GM12872 (cell line): ENCODE data around the gene SDHB.

Experiments used
- TF ChIP-seq, protein P1 (sequence below): IDR thresholded peaks from 3 replicates; pipeline ENCODE4 v1.5.1; 2011; ENCODE audit warnings: low read depth, mild to moderate bottlenecking, low read length, moderate library complexity; ENCODE audit not compliant: insufficient read depth

SDHB gene

DNA sequence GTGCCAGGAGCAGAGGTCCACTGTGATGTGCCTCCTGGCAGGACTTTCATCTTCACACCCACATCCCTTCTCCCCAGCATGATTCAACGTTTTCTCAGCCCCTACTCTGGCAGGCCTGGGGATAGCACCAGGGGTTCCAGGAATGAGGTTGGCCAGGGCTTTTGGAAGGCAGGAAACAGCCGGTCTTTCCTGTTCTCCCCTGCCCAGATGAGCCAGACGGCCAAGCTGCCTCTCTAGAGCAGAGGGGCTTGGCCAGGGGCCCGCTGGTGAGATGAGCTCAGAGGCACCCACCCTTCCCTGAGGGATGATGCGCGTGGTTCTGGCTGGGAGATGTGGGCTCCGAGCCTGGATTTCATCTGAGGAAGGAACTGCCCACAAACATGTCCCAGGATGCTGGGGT is 69.1 kb downstream of the SDHB start:
- TF ChIP-seq, protein P1, sequence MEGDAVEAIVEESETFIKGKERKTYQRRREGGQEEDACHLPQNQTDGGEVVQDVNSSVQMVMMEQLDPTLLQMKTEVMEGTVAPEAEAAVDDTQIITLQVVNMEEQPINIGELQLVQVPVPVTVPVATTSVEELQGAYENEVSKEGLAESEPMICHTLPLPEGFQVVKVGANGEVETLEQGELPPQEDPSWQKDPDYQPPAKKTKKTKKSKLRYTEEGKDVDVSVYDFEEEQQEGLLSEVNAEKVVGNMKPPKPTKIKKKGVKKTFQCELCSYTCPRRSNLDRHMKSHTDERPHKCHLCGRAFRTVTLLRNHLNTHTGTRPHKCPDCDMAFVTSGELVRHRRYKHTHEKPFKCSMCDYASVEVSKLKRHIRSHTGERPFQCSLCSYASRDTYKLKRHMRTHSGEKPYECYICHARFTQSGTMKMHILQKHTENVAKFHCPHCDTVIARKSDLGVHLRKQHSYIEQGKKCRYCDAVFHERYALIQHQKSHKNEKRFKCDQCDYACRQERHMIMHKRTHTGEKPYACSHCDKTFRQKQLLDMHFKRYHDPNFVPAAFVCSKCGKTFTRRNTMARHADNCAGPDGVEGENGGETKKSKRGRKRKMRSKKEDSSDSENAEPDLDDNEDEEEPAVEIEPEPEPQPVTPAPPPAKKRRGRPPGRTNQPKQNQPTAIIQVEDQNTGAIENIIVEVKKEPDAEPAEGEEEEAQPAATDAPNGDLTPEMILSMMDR = no peak

DNA sequence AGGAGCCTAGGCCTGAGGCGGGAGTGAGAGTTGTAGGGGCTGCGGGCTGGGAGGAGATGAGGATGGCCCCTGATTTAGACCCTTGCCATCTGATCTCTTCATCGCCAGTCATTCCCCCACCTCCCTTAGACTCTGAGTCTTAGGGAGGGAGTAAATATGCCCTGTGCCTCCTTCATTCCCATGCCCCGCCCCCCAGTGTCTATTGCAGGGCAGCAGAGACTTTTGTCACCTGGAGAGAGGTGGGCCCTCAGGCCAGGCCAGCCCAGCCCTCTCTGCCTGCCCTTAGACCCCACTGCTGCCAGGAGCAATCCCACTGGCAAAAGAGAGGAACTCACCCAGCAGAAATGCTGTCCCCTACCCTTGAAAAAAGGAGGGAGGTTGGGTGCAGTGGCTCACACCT is 70.2 kb downstream of the SDHB start:
- TF ChIP-seq, protein P1 = no peak

DNA sequence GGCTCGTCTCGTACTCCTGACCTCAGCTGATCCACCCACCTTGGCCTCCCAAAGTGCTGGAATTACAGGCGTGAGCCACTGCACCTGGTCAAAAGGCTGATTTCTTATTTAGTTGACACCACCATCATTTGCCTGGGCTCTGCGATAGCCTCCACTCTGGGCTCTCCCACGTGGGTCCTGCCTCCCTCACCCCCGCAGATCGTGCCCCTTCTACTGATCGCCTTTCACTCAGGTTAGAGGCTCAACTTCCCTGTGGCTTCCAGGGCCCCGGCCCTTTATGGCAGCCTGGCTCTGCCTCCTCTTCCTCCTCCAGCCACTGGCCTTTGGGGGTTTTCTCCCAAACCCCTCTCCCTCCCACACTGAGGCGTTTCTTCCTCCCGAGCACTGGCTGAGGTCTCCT is 70.9 kb downstream of the SDHB start:
- TF ChIP-seq, protein P1 = no peak

DNA sequence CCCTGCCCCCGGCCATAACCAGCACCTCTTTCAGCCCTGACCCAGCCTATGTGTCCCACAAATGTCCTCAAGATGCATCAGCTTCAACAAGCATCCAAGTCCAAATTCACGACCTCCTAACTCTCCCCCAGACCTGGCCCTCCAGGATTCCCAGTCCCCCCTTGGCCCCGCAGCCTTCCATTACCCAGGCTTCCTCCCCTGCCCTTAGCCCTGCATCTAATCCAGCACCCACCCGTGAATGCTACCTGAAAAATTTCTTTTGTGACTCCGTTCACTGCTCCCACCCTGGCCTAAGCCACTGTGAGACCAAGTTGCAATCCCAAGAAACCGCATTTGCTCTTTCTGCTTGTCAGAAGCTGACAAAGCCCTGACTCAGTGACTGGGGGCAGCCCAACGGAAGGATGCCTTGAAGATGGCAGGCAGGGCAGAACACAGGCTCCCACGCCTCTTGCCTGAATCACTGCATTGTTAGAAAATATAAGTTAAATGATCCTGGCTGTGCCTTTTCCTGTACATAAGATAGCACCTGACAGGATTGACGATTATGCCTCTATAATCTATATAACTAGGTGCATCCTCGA is 72.5 kb downstream of the SDHB start:
- TF ChIP-seq, protein P1 = no peak

DNA sequence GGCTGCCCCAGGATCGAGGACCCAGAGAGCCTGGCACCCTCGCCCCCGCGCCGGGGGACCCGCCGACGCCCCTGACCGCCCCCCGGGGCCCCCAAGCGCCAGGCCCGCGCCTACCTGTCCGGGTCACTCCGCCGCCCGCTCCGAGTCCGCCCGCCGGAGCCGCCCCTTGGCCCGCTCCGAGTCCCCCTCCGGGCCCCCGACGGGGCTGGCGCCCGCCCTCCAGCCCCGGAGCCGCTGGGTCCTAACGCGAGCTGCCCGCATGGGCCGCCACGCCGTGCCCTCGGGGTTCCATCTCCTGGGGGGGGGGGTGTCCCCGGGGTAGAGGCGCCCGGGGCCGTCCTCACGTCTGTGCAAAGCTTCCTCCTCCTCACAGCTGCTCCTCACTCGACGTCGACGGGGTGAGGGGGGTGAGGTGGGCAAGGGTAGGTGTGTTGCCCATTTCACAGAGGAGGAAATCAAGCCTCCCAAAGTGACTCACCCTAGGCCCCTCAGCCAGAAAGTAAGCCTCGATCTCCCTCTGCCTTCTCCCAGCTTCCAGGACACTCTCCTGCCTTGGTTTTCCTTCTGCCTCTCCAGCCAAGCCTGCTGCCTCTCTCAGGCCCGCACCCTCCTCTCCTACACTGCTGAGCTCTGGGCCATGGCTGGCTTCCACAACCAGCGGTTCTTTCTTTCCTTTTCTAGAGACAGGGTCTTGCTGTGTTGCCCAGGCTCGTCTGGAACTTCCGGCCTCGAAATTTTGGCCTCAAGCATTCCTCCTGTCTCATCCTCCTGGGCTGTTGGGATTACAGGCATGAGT is 73.2 kb downstream of the SDHB start, which contains the start of gene MFAP2:
TSS of gene MFAP2 (minus strand) at position 148 of the 796 bp plus-strand sequence. CDS start 2,347 bp downstream, outside the sequence.
- TF ChIP-seq, protein P1 = no peak

DNA sequence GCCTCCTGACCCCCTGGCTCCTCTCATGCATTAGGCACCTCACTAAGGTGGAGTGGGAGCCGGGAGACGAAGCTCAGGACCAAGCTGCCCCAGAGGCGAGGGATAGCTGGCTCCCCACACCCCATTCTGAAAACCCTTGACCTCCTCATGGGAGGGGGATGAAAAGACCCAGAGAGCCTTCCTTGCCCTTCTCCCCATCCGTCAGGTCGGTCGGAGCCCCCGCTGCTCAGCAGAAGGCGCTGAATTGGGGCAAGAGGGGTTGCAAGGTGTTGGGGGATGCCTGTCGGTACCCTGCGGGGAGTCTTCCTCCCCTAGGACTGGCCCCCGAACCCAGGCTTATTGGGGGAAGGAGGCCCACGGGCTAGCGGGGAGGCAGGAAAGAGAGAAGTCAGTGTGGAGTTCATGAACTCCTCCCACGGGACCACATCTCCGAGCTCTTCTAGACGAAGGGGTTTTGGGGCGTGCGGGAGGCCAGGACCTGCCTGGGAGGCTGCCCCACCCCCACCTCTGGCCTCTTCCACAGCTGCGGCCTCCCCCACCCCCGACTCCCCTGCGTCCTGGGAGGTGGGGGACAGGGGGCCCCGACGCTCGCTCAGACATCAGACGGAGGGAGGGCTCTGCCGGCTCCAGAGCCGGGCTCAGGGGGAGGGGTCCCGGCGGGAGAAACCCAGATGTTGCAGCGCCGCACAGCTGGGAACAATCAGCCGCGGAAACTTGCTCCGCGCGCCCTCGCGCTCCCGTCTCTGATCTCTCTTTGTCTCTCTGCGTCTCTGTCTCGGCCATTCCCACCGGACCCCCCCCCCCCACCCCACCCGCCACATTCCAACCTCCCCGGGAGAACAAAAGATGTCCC is 74.1 kb downstream of the SDHB start:
- TF ChIP-seq, protein P1 = no peak
